ENCODE measurements around the gene TOP2A.

The TOP2A gene, protein sequence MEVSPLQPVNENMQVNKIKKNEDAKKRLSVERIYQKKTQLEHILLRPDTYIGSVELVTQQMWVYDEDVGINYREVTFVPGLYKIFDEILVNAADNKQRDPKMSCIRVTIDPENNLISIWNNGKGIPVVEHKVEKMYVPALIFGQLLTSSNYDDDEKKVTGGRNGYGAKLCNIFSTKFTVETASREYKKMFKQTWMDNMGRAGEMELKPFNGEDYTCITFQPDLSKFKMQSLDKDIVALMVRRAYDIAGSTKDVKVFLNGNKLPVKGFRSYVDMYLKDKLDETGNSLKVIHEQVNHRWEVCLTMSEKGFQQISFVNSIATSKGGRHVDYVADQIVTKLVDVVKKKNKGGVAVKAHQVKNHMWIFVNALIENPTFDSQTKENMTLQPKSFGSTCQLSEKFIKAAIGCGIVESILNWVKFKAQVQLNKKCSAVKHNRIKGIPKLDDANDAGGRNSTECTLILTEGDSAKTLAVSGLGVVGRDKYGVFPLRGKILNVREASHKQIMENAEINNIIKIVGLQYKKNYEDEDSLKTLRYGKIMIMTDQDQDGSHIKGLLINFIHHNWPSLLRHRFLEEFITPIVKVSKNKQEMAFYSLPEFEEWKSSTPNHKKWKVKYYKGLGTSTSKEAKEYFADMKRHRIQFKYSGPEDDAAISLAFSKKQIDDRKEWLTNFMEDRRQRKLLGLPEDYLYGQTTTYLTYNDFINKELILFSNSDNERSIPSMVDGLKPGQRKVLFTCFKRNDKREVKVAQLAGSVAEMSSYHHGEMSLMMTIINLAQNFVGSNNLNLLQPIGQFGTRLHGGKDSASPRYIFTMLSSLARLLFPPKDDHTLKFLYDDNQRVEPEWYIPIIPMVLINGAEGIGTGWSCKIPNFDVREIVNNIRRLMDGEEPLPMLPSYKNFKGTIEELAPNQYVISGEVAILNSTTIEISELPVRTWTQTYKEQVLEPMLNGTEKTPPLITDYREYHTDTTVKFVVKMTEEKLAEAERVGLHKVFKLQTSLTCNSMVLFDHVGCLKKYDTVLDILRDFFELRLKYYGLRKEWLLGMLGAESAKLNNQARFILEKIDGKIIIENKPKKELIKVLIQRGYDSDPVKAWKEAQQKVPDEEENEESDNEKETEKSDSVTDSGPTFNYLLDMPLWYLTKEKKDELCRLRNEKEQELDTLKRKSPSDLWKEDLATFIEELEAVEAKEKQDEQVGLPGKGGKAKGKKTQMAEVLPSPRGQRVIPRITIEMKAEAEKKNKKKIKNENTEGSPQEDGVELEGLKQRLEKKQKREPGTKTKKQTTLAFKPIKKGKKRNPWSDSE (N-terminal part only)

DNA sequence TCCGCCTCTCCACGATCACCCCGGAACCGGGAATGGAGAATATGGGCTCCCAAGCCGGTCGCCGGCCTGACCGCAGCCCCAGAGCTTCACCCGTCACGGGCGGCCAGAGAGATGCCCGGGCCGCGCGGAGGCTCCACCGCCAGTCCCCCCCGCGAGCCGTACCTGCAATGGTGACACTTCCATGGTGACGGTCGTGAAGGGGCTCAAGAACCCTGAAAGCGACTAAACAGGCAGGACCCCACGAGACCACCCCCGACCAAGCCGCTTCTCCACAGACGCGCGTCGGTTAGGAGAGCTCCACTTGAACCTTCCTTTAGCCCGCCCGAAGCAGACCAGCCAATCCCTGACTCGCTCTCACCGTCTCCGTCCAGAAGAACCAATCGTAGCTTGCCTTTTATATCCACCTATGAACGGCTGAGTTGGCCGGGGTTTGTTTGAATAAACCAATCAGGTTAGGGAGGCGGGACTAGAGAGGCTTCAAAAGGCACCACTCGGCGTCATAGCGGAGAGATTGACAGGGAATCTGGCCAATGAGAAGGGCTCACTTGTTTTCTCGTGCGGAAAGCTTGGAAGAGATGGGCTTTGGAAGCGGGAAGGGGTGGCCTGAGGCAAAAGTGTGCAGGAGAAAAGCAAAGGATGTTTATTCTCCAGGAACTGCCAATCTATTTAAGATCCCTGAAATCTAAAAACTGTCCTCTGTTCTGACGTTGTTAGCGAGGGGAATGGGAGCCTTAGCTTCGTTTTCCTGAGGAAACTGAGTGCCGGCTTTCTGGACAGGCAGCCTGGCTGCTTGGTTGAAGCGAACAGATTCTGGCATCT, at the start of gene TOP2A:
TOP2A (minus strand) TSS at position 288 of the 819 bp plus-strand sequence; CDS start at position 183, 105 bp downstream.
- peak; percentile 92 for DNase-seq (ENCODE audit: extremely low spot score)
- POLR2A ChIA-PET: interaction anchor here (0.5 to 2.4 kb wide), 56 partner anchors 8 to 401 kb away, joined by 3 to 30 read pairs (median 4); partner anchors contain the start of genes GJD3, TNS4 and WIPF2
- CTCF ChIA-PET: interaction anchor here (0.7 to 2.0 kb wide), 9 partner anchors 8 to 117 kb away, joined by 3 to 5 read pairs (median 4); no protein-coding TSS in a partner anchor
- TF ChIP-seq FOXA1 (IDR thresholded peaks at IDR 0.05) (no peak), ELF4 (IDR thresholded peaks at IDR 0.05) (no peak), NFRKB (IDR thresholded peaks at IDR 0.05) (no peak), CTBP1 (IDR thresholded peaks at IDR 0.05; ENCODE audit: borderline replicate concordance) (no peak), SUZ12 (IDR thresholded peaks at IDR 0.05) (no peak), TARDBP (IDR thresholded peaks at IDR 0.05) (no peak), LEF1 (IDR thresholded peaks at IDR 0.05; ENCODE audit: borderline replicate concordance) (no peak), HDGF (IDR thresholded peaks at IDR 0.05; ENCODE audit: borderline replicate concordance) (no peak), FOXM1 (IDR thresholded peaks at IDR 0.05; ENCODE audit: borderline replicate concordance) (peak; percentile 99), L3MBTL2 (conservative IDR thresholded peaks at IDR 0.05) (peak; percentile 85), FOXK2 (IDR thresholded peaks at IDR 0.05) (no peak), BHLHE40 (IDR thresholded peaks at IDR 0.05; ENCODE audit: borderline replicate concordance) (no peak), SP1 (IDR thresholded peaks at IDR 0.05) (no peak)
- TF ChIP-seq, protein P1, sequence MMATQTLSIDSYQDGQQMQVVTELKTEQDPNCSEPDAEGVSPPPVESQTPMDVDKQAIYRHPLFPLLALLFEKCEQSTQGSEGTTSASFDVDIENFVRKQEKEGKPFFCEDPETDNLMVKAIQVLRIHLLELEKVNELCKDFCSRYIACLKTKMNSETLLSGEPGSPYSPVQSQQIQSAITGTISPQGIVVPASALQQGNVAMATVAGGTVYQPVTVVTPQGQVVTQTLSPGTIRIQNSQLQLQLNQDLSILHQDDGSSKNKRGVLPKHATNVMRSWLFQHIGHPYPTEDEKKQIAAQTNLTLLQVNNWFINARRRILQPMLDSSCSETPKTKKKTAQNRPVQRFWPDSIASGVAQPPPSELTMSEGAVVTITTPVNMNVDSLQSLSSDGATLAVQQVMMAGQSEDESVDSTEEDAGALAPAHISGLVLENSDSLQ (IDR thresholded peaks at IDR 0.05): peak; percentile 100

GRCh38 chr17:40467281-40467867, 49.7 kb upstream of the TOP2A start:
- TF ChIP-seq ELF4 (IDR thresholded peaks at IDR 0.05) (no peak), NFRKB (IDR thresholded peaks at IDR 0.05) (no peak), ARNT (IDR thresholded peaks at IDR 0.05) (no peak), LEF1 (IDR thresholded peaks at IDR 0.05; ENCODE audit: borderline replicate concordance) (no peak), FOXM1 (IDR thresholded peaks at IDR 0.05; ENCODE audit: borderline replicate concordance) (no peak), TARDBP (IDR thresholded peaks at IDR 0.05) (no peak), SUZ12 (IDR thresholded peaks at IDR 0.05) (no peak)
- TF ChIP-seq, protein P1 (IDR thresholded peaks at IDR 0.05): no peak
- POLR2A ChIA-PET: no interaction called here
- CTCF ChIA-PET: interaction anchor here (0.7 kb wide), 1 partner anchor 15 kb away, joined by 3 read pairs; no protein-coding TSS in a partner anchor
- no peak for DNase-seq (ENCODE audit: extremely low spot score)

- POLR2A ChIA-PET: no interaction called here
- CTCF ChIA-PET: interaction anchor here (0.7 kb wide), 1 partner anchor 16 kb away, joined by 3 read pairs; no protein-coding TSS in a partner anchor
Measured at GRCh38 chr17:40466298-40466971, 48.7 kb upstream of the TOP2A start.

DNA sequence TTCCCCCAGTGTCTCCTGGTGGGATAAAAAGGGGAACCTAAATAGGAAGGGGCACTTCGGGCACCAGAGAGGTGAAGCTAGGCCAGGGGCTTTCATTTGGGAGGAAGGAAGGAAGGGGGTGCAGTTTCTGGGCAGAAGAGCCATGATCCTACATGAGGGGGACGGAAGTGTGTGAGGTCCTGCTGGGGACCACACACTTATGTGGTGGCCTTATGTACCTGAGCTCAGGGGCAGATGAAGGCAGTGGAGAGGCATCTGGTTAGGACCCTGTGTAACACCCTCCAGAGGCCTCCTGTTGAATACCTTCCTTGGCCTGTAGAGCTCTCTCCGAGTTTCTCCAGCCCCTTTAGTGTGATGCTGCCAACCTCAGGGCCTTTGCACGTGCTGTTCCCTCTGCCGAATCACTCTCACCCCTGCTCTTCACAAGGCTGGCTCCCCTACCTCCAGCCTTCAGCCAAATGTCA, 46.7 kb upstream of the TOP2A start:
- DNase-seq (ENCODE audit: extremely low spot score): no peak
- ChIA-PET CTCF (interaction anchor here (0.8 to 1.8 kb wide), 2 partner anchors 15 to 69 kb away, joined by 5 to 9 read pairs; no protein-coding TSS in a partner anchor), POLR2A (interaction anchor here (1.5 kb wide), 1 partner anchor 46 kb away, joined by 5 read pairs; the partner anchor contains the start of gene TOP2A)
- TF ChIP-seq SUZ12 (IDR thresholded peaks at IDR 0.05) (no peak), BHLHE40 (IDR thresholded peaks at IDR 0.05; ENCODE audit: borderline replicate concordance) (no peak), NFRKB (IDR thresholded peaks at IDR 0.05) (no peak), CTBP1 (IDR thresholded peaks at IDR 0.05; ENCODE audit: borderline replicate concordance) (no peak), FOXM1 (IDR thresholded peaks at IDR 0.05; ENCODE audit: borderline replicate concordance) (no peak), TARDBP (IDR thresholded peaks at IDR 0.05) (no peak), ZNF384 (IDR thresholded peaks at IDR 0.05) (no peak), HDGF (IDR thresholded peaks at IDR 0.05; ENCODE audit: borderline replicate concordance) (no peak), LEF1 (IDR thresholded peaks at IDR 0.05; ENCODE audit: borderline replicate concordance) (no peak), ELF4 (IDR thresholded peaks at IDR 0.05) (no peak), FOXK2 (IDR thresholded peaks at IDR 0.05) (no peak), SP1 (IDR thresholded peaks at IDR 0.05) (no peak), FOXA1 (IDR thresholded peaks at IDR 0.05) (no peak), L3MBTL2 (conservative IDR thresholded peaks at IDR 0.05) (no peak), ARNT (IDR thresholded peaks at IDR 0.05) (no peak)
- TF ChIP-seq, protein P1 (IDR thresholded peaks at IDR 0.05): no peak

More at GRCh38 chr17:40466298-40466971, 48.7 kb upstream of the TOP2A start:
- DNase-seq (ENCODE audit: extremely low spot score): no peak
- TF ChIP-seq HDGF (IDR thresholded peaks at IDR 0.05; ENCODE audit: borderline replicate concordance) (no peak), ARNT (IDR thresholded peaks at IDR 0.05) (no peak), LEF1 (IDR thresholded peaks at IDR 0.05; ENCODE audit: borderline replicate concordance) (no peak), BHLHE40 (IDR thresholded peaks at IDR 0.05; ENCODE audit: borderline replicate concordance) (no peak), SP1 (IDR thresholded peaks at IDR 0.05) (no peak), L3MBTL2 (conservative IDR thresholded peaks at IDR 0.05) (no peak), ZNF384 (IDR thresholded peaks at IDR 0.05) (no peak), CTBP1 (IDR thresholded peaks at IDR 0.05; ENCODE audit: borderline replicate concordance) (no peak), FOXK2 (IDR thresholded peaks at IDR 0.05) (no peak)

All from HEK293T (cell line).